ENCODE measurements around the gene PECR. TPM values are rescaled to one million over a fixed set of nuclear protein-coding genes. Genes with fewer than 3 reads are reported as not detected.

The PECR gene
- total RNA-seq, 1 donor from 2014 or later, result 15.2 TPM

DNA sequence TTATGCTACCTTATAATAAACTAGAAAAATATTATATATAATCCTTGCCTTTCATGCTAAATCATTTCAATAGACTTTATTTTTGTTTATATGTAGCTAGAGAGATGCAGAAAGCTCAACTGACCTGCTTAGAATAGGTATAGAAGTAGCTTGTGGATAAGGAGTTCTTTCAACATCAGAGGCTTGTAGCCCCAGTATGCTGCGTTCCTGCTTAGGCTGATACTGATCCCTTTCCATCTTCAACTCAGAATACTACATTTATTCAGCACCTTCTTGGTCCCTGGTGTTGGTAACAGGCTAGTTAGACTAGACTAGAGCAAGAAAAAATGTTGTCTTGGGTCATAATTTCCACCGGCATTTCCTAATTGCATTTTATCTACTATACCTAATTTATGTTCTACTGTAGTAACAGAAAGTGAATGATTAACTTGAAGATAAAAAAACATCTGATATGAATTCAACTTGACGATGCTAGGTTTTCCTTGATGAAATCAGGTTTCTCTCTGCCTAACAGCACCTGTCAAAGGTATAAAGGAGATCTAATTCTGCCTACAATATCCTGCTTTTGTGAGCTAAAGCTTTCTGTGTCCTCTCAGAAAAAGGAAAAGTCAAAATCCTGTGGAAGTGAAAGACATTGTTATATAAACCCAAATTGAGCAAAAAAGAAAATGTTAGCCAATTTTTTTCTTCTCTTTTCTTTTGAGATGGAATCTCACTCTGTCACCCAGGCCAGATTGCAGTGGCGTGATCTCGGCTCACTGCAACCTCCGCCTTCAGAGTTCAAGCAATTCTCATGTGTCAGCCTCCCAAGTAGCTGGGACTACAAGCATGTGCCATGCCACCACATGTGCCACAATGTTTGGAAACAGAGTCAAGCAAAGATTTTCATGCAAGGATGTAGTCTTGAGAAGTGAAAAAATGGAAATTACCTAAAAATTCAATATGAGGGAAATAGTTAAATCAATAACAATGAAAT is 5.8 kb downstream of the PECR start:
- intact Hi-C loops (cut with micrococcal nuclease), result no loop called here
- no peak overlapping the region for H3K27ac Mint-ChIP-seq
- no peaks in the 10 kb centered on the region for H3K27me3 Mint-ChIP-seq (ENCODE audit: low read depth)
- no peak overlapping the region for H3K4me3 Mint-ChIP-seq (ENCODE audit: low read depth)
- peaks cover 29% of the 10 kb centered on the region for H3K36me3 Mint-ChIP-seq (ENCODE audit: low read depth)
- DNase-seq (ENCODE audit: low spot score), result no peak
- peaks cover 29% of the 10 kb centered on the region for H3K4me1 Mint-ChIP-seq (ENCODE audit: low read depth)
- no peaks in the 10 kb centered on the region for H3K9me3 Mint-ChIP-seq

DNA sequence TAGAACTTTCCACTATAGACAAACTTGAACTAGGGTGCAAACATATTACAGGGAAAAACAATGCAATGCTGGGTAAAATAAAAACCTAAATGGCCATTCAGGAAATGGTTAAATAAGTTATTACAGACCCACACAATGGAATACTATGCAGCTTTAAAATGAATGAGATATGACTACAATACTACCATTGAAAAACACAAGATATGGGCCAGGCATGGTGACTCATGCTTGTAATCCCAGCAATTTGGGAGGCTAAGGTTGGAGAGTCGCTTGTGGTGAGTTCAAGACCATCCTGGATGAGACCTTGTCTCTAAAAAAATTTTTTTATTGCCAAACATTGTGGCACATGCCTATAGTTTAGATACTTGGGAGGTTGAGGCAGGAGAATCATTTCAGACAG is 6.8 kb downstream of the PECR start:
- intact Hi-C loops (cut with micrococcal nuclease), result no loop called here
- H3K36me3 Mint-ChIP-seq (ENCODE audit: low read depth), result peaks cover 27% of the 10 kb centered on the region
- H3K4me1 Mint-ChIP-seq (ENCODE audit: low read depth), result peaks cover 24% of the 10 kb centered on the region
- H3K27ac Mint-ChIP-seq, result no peak overlapping the region
- H3K9me3 Mint-ChIP-seq, result no peaks in the 10 kb centered on the region
- no peak for DNase-seq (ENCODE audit: low spot score)
- H3K4me3 Mint-ChIP-seq (ENCODE audit: low read depth), result no peak overlapping the region
- H3K27me3 Mint-ChIP-seq (ENCODE audit: low read depth), result no peaks in the 10 kb centered on the region

DNA sequence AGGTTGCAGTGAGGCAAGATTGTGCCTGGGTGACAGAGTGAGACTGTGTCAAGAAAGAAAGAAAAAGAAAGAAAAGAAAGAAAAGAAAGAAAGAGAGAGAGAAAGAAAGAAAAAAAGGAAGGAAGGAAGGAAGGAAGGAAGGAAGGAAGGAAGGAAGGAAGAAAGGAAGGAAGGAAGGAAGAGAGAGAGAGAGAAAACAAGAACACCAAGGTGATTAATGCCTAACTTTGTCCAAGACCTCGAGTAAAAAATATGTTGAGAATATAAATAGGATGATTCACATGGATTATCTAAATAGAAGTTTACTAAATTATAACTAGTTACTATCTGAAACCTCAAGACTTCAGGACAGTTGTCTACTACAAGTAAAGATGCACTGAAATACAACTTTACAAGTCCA is 7.2 kb downstream of the PECR start:
- Mint-ChIP-seq H3K27ac (peak overlapping the region; percentile 21), H3K4me3 (ENCODE audit: low read depth) (no peak overlapping the region), H3K27me3 (ENCODE audit: low read depth) (no peaks in the 10 kb centered on the region), H3K9me3 (no peaks in the 10 kb centered on the region), H3K36me3 (ENCODE audit: low read depth) (peaks cover 28% of the 10 kb centered on the region), H3K4me1 (ENCODE audit: low read depth) (peaks cover 24% of the 10 kb centered on the region)
- intact Hi-C loops (cut with micrococcal nuclease), result no loop called here
- DNase-seq (ENCODE audit: low spot score), result no peak

DNA sequence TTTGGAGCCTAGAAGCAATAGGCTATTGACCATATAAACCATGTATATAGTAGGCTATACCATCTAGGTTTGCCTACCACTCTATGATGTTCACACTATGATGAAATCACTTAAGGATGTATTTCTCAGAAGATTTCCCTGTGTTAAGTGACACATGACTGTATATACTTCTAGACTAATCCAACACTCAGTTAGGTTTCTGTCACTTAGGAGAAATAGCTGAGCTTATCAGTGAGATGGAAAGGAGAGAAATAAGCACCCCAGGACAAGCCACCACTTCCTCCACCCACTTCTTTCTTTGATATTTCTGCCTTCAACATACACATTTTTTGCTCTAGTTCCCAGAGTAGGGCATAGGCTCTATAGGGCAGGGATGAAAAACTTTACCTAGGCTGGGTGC is 7.8 kb downstream of the PECR start:
- no peak for DNase-seq (ENCODE audit: low spot score)
- Mint-ChIP-seq H3K4me1 (ENCODE audit: low read depth) (peaks cover 27% of the 10 kb centered on the region), H3K4me3 (ENCODE audit: low read depth) (no peak overlapping the region), H3K9me3 (no peaks in the 10 kb centered on the region), H3K36me3 (ENCODE audit: low read depth) (peaks cover 31% of the 10 kb centered on the region), H3K27me3 (ENCODE audit: low read depth) (no peaks in the 10 kb centered on the region), H3K27ac (peak overlapping the region; percentile 21)
- intact Hi-C loops (cut with micrococcal nuclease), result loop anchor here (2.0 kb wide), 1 partner anchor 15 kb away; no protein-coding TSS in a partner anchor

DNA sequence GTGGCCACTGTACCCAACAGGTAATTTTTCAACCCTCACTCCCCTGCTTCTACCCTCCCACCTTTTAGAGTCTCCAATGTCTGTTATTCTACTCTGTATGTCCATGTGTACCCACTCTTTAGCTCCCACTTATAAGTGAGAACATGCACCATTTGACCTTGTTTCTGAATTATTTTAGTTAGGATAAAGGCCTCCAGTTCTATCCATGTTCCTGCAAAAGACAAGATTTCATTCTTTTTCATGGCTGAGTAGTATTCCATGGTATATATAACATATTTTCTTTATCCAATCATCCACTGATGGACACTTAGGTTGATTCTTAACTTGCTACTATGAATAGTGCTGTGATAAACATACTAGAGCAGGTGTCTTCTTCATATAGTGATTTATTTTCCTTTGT is 9.1 kb downstream of the PECR start:
- no peak for DNase-seq (ENCODE audit: low spot score)
- H3K27me3 Mint-ChIP-seq (ENCODE audit: low read depth), result no peaks in the 10 kb centered on the region
- H3K36me3 Mint-ChIP-seq (ENCODE audit: low read depth), result peaks cover 31% of the 10 kb centered on the region
- H3K4me3 Mint-ChIP-seq (ENCODE audit: low read depth), result no peak overlapping the region
- H3K4me1 Mint-ChIP-seq (ENCODE audit: low read depth), result peaks cover 33% of the 10 kb centered on the region
- intact Hi-C loops (cut with micrococcal nuclease), result loop anchor here (2.0 kb wide), 1 partner anchor 14 kb away; no protein-coding TSS in a partner anchor
- H3K27ac Mint-ChIP-seq, result no peak overlapping the region
- no peaks in the 10 kb centered on the region for H3K9me3 Mint-ChIP-seq

DNA sequence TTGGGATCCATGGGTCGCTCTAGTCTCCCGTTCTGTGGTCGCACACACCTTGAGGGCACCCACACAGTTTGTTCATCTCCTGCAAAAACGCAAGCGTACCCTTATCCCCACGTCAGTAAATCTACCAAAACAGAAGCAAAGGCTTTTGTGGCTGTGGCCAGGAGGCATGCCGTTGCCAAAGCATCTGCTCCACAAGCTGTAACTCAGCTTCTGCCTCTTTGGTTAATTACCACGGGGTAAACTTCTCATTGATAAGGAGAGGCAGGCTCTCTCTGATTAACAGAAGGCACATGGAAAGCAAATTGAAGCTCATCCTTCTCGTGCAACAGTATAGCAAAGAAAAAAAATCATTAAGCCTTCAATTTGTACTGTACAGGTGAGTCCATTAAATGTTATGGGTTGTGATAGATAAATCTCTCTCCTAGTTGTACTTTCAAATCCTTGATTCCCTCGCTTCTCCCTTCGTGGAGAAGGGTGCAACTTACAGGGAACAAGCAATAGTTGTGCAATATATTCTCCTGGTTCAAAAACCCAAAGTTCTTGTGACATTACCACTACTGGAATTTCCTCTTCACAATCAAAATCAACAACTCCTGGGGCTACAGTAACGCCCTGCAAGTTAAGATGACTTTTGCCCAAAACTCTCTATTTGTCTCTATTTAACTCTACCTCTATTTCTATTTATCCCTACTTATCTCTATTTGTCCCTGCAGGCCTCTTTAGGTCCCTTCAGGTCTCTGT is 10.3 kb downstream of the PECR start:
- no peaks in the 10 kb centered on the region for H3K27me3 Mint-ChIP-seq (ENCODE audit: low read depth)
- H3K4me3 Mint-ChIP-seq (ENCODE audit: low read depth), result no peak overlapping the region
- H3K27ac Mint-ChIP-seq, result no peak overlapping the region
- H3K9me3 Mint-ChIP-seq, result no peaks in the 10 kb centered on the region
- H3K36me3 Mint-ChIP-seq (ENCODE audit: low read depth), result peaks cover 31% of the 10 kb centered on the region
- intact Hi-C loops (cut with micrococcal nuclease), result no loop called here
- peaks cover 33% of the 10 kb centered on the region for H3K4me1 Mint-ChIP-seq (ENCODE audit: low read depth)
- no peak for DNase-seq (ENCODE audit: low spot score)

DNA sequence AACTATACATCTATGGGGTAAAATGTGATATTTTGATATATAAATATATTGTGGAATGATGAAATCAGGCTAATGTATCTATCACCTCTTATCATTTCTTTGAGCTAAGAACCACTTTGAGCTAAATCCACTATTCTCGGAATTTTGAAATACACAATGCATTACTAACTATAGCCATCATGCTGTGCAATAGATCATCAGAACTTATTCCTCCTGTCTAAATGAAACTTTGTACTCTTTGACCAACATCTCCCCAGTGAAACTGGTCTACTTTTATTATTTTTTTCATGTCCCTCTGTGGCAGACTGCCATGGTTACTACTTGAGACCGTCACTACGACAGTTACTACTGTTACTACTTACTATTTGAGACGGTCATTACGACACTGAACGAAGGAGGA is 11.4 kb downstream of the PECR start:
- intact Hi-C loops (cut with micrococcal nuclease), result no loop called here
- Mint-ChIP-seq H3K27ac (no peak overlapping the region), H3K9me3 (no peaks in the 10 kb centered on the region), H3K27me3 (ENCODE audit: low read depth) (no peaks in the 10 kb centered on the region), H3K36me3 (ENCODE audit: low read depth) (peaks cover 31% of the 10 kb centered on the region), H3K4me3 (ENCODE audit: low read depth) (no peak overlapping the region), H3K4me1 (ENCODE audit: low read depth) (peaks cover 27% of the 10 kb centered on the region)
- no peak for DNase-seq (ENCODE audit: low spot score)

DNA sequence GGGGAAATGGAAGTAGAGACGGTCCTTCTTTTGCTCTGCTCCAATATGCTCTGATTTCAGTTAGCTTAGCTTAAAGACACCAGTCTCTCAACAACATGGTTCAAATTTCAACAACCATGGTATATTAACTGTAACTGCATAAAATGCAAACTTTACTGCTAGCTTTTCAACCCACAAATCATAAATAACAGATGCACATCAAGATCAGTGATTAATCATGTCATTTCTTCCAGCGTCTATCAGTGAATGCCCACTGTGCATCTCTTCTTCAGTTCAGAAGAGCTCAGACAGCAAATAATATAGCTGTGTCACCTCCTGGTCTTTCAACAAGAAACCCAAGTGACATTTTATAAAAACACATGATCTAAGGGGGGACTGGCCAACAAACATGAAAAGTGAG is 12.6 kb downstream of the PECR start:
- Mint-ChIP-seq H3K27ac (no peak overlapping the region), H3K4me1 (ENCODE audit: low read depth) (peaks cover 22% of the 10 kb centered on the region), H3K9me3 (no peaks in the 10 kb centered on the region), H3K4me3 (ENCODE audit: low read depth) (no peak overlapping the region), H3K36me3 (ENCODE audit: low read depth) (peaks cover 25% of the 10 kb centered on the region), H3K27me3 (ENCODE audit: low read depth) (no peaks in the 10 kb centered on the region)
- intact Hi-C loops (cut with micrococcal nuclease), result no loop called here
- no peak for DNase-seq (ENCODE audit: low spot score)

DNA sequence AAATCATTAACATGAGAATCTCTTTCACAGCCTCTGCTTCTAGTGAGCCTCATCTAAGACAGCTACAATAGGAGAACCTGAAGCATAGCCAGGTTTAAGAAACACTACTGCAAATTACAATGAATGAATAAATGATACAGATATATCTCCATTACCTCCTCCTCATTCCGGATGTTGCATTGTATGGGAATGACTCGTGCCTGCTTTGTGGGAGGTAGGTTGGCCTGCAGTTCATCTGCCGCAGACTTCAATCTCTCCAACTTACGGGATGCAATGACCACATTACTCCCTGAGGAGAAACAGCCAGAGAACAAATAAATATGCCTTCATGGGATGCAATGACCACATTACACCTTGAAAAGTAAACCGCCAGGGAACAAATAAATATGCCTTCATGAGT is 15.4 kb downstream of the PECR start:
- Mint-ChIP-seq H3K36me3 (ENCODE audit: low read depth) (peaks cover 24% of the 10 kb centered on the region), H3K27ac (no peak overlapping the region), H3K27me3 (ENCODE audit: low read depth) (no peaks in the 10 kb centered on the region), H3K4me3 (ENCODE audit: low read depth) (no peak overlapping the region), H3K9me3 (no peaks in the 10 kb centered on the region), H3K4me1 (ENCODE audit: low read depth) (peaks cover 17% of the 10 kb centered on the region)
- DNase-seq (ENCODE audit: low spot score), result no peak
- intact Hi-C loops (cut with micrococcal nuclease), result no loop called here

DNA sequence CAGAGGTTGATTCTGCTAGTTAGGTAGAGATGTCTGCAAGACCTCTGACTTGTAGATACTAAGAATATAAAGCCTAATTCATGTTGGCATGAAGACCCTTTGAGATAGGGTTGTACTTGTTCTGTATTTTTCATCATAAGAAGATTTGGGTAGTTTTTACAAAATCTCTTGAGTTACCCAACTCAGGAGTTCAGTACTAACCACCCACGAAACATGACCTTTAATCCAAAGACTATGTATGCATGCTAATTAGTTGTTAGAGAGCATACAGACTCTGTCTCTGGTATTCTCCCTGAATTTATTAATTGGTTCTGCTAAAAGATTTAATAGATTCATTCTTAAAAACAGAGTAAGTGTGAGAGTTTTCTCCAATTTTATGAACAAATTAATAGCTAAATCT is 16.9 kb downstream of the PECR start:
- intact Hi-C loops (cut with micrococcal nuclease), result no loop called here
- Mint-ChIP-seq H3K36me3 (ENCODE audit: low read depth) (peaks cover 27% of the 10 kb centered on the region), H3K4me3 (ENCODE audit: low read depth) (no peak overlapping the region), H3K4me1 (ENCODE audit: low read depth) (peaks cover 17% of the 10 kb centered on the region), H3K9me3 (no peaks in the 10 kb centered on the region), H3K27ac (no peak overlapping the region), H3K27me3 (ENCODE audit: low read depth) (no peaks in the 10 kb centered on the region)
- DNase-seq (ENCODE audit: low spot score), result no peak

DNA sequence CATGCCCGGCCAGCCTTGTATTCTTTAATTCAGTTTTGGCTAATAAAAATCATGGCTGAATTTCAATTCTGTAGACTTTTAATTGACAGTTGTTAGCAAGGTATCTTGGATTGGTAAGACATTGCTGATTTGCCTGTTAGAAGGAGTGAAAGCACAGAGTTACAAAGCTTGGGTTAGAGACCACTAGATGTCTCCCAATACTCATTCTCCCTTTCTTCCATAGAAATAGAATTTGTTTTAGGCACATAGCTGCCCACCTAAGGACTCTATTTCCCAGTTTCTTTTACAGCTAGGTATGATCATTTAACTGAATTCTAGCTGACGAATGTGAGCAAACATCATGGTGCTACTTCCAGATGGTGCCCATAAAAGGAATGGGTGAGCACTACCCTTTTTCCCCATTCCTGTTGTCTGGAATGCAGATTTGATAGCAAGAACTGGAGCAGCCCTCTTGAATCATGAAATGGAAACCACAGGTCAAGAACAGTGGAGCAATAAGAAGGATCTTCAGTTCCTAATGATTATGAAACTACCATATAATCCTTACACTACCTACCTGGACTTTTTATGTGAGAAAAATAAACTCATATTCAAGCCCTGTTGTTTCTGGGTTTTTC is 17.5 kb downstream of the PECR start:
- peaks cover 4% of the 10 kb centered on the region for H3K9me3 Mint-ChIP-seq
- no peak for DNase-seq (ENCODE audit: low spot score)
- peaks cover 30% of the 10 kb centered on the region for H3K36me3 Mint-ChIP-seq (ENCODE audit: low read depth)
- no peak overlapping the region for H3K27ac Mint-ChIP-seq
- no peaks in the 10 kb centered on the region for H3K27me3 Mint-ChIP-seq (ENCODE audit: low read depth)
- H3K4me3 Mint-ChIP-seq (ENCODE audit: low read depth), result no peak overlapping the region
- peaks cover 15% of the 10 kb centered on the region for H3K4me1 Mint-ChIP-seq (ENCODE audit: low read depth)
- intact Hi-C loops (cut with micrococcal nuclease), result no loop called here

DNA sequence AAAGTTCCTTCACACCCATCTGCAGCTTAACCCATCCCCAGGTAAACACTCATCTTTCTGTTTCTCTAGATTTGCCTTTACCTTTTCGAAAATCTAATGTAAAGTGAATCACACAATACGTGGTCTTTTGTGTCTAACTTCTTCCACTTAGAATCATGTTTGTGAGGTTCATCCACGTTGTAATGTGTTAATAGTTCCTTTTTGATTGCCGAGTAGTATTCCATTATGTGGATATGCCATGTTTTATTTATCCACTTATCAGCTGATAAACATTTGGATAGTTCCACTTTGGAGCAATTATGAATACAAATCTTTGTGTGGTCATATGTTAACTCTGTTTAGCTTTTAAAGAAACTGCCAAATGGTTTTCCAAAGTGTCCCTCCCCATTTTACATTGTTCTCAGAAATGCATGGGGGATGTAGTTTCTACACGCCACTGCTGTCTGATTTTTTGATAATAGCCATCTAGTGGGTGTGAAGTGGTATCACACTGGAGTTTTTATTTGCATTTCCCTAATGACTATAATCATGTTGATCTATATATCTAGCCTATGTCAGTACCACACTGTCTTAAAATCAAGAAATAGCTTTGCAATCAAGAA is 22.3 kb downstream of the PECR start:
- intact Hi-C loops (cut with micrococcal nuclease), result loop anchor here (1.0 to 2.0 kb wide), 2 partner anchors 13 to 25 kb away; no protein-coding TSS in a partner anchor
- H3K4me1 Mint-ChIP-seq (ENCODE audit: low read depth), result peaks cover 25% of the 10 kb centered on the region
- H3K36me3 Mint-ChIP-seq (ENCODE audit: low read depth), result peaks cover 42% of the 10 kb centered on the region
- H3K9me3 Mint-ChIP-seq, result peaks cover 5% of the 10 kb centered on the region
- H3K4me3 Mint-ChIP-seq (ENCODE audit: low read depth), result no peak overlapping the region
- no peak for DNase-seq (ENCODE audit: low spot score)
- no peaks in the 10 kb centered on the region for H3K27me3 Mint-ChIP-seq (ENCODE audit: low read depth)
- no peak overlapping the region for H3K27ac Mint-ChIP-seq
